GM18508 (cell line): Measurements from ENCODE around the gene RTN3.
"Not testable (repeated sequence)": the region's sequence is repeated elsewhere in the genome, so short reads cannot be mapped to it uniquely, and the experiment has no call there.

Experiments used
- ATAC-seq: cut with Tn5 transposase; IDR thresholded peaks from one replicate; pipeline ENCODE4 v1.9.1; 2021; ENCODE audit warnings: moderate number of reproducible peaks; ENCODE audit not compliant: insufficient read depth, unreplicated experiment

Gene RTN3

GRCh38 chr11:63681321-63682065 is at the start of gene RTN3:
RTN3 (plus strand) TSS chr11:63681500; CDS start chr11:63681637, 137 bp downstream.
- peak; percentile 49 for ATAC-seq

GRCh38 chr11:63635762-63636465 is 45.4 kb upstream of the RTN3 start:
- ATAC-seq, result no peak

GRCh38 chr11:63638436-63638835 is 42.9 kb upstream of the RTN3 start:
- ATAC-seq, result not testable (repeated sequence)

GRCh38 chr11:63639199-63639832 is 42.0 kb upstream of the RTN3 start:
- no peak for ATAC-seq

GRCh38 chr11:63641727-63642126 is 39.6 kb upstream of the RTN3 start:
- ATAC-seq, result no peak

- ATAC-seq, result no peak
Measured at GRCh38 chr11:63643205-63643604, 38.1 kb upstream of the RTN3 start.

- no peak for ATAC-seq
Measured at GRCh38 chr11:63652671-63653070, 28.6 kb upstream of the RTN3 start.

GRCh38 chr11:63660972-63661371 is 20.3 kb upstream of the RTN3 start:
- ATAC-seq, result no peak

- no peak for ATAC-seq
Measured at GRCh38 chr11:63663809-63664208, 17.5 kb upstream of the RTN3 start.

GRCh38 chr11:63666874-63667273 is 14.4 kb upstream of the RTN3 start:
- ATAC-seq, result no peak

- no peak for ATAC-seq
Measured at GRCh38 chr11:63667995-63668795, 13.1 kb upstream of the RTN3 start.

- no peak for ATAC-seq
Measured at GRCh38 chr11:63670096-63670432, 11.2 kb upstream of the RTN3 start.

- ATAC-seq, result no peak
Measured at GRCh38 chr11:63670433-63671321, 10.6 kb upstream of the RTN3 start.

- ATAC-seq, result no peak
Measured at GRCh38 chr11:63671322-63672155, 9.8 kb upstream of the RTN3 start, which contains the start of gene ATL3. ATL3 (minus strand) TSS chr11:63671376; CDS start chr11:63671335, 41 bp downstream.

GRCh38 chr11:63672156-63672463 is 9.2 kb upstream of the RTN3 start:
- ATAC-seq, result no peak

GRCh38 chr11:63672936-63673539 is 8.3 kb upstream of the RTN3 start:
- ATAC-seq, result no peak

- no peak for ATAC-seq
Measured at GRCh38 chr11:63673579-63673978, 7.7 kb upstream of the RTN3 start.

GRCh38 chr11:63680834-63681320 is 423 bp upstream of the RTN3 start:
- peak; percentile 4 for ATAC-seq
